Upper lobe of left lung (tissue), 6 donors: ENCODE results near the gene WLS. TPM values are rescaled to one million over a fixed set of nuclear protein-coding genes. Genes with fewer than 3 reads are reported as not detected.

ENCODE experiments used
- ATAC-seq, 2 donors: fragments of 200-7000 bp; cut with Tn5 transposase; one replicate each; pipeline ENCODE4 v1.9.1; 2022; ENCODE audit warnings: mild to moderate bottlenecking in 2 of 2, moderate library complexity in 2 of 2; ENCODE audit not compliant: low FRiP score in 2 of 2
- DNase-seq, 2 donors: peaks; one replicate each; pipeline ENCODE4 v3.0.0-alpha.2; 2019 to 2020
- H3K27ac ChIP-seq, 4 donors: fragments of 200-600 bp; sonication (generic); one replicate each; pipeline ENCODE4 v1.5.1; 2016 to 2019
- H3K27me3 ChIP-seq, 4 donors: fragments of 200-600 bp; sonication (generic); one replicate each; pipeline ENCODE4 v1.5.1; 2017 to 2019
- H3K36me3 ChIP-seq, 4 donors: fragments of 200-600 bp; sonication (generic); one replicate each; pipeline ENCODE4 v1.5.1; 2016 to 2019
- H3K4me1 ChIP-seq, 4 donors: fragments of 200-600 bp; sonication (generic); one replicate each; pipeline ENCODE4 v1.5.1; 2018 to 2019
- H3K4me3 ChIP-seq, 4 donors: fragments of 200-600 bp; sonication (generic); one replicate each; pipeline ENCODE4 v1.5.1; 2017 to 2019; ENCODE audit warnings: mild to moderate bottlenecking in 2 of 4, moderate library complexity in 1 of 4
- H3K9me3 ChIP-seq, 4 donors: fragments of 200-600 bp; sonication (generic); one replicate each; pipeline ENCODE4 v1.5.1; 2018 to 2019
- EP300 ChIP-seq, 4 donors: sonication (generic); formaldehyde crosslinking; IDR thresholded peaks; one replicate each; pipeline ENCODE4 v1.5.1; 2017; ENCODE audit warnings: antibody characterized with exemption in 4 of 4, control low read depth in 2 of 4
- POLR2A ChIP-seq, 4 donors: fragments of 450-650 bp; IDR thresholded peaks; one replicate each; pipeline ENCODE4 v1.5.1; 2016 to 2017; ENCODE audit warnings: antibody characterized with exemption in 4 of 4, mild to moderate bottlenecking in 2 of 4
- POLR2AphosphoS5 ChIP-seq, 2 donors: sonication (generic); formaldehyde crosslinking; IDR thresholded peaks; one replicate each; pipeline ENCODE4 v1.5.1; 2017; ENCODE audit warnings: antibody characterized with exemption in 2 of 2
- WGBS, 2 donors: methylation state at CpG; one replicate each; pipeline ENCODE4 v1.1.5; 2017 to 2018; 5-methylcytosine and 5-hydroxymethylcytosine counted together
- total RNA-seq, 6 donors: library from RNA; depleted of rRNA in 4 of 6; stranded (reverse); fragments of >200 nt in 4 of 6; gene quantifications; one replicate each; pipeline versions ENCODE4 v1.1.0 to v1.2.1, GENCODE V29; 2016 to 2021
- TF ChIP-seq, protein P1 (sequence below), 6 experiments: fragments of 450-650 bp in 4 of 6; fragments of 200-600 bp in 2 of 6; sonication (generic) in 2 of 6; IDR thresholded peaks; one replicate each; pipeline ENCODE4 v1.5.1; 2016 to 2019; ENCODE audit warnings: antibody characterized with exemption in 6 of 6
- donor health status: DM: no; HTN: no; CAD: no; lungs with moderate emphysema.
- donor health status: DM: no; HTN: yes; CAD: no; lungs with severe emphysema.

WLS gene
- total RNA-seq, 6 donors from 2014 or later: 33.5 to 113 (median 61.3) TPM

DNA sequence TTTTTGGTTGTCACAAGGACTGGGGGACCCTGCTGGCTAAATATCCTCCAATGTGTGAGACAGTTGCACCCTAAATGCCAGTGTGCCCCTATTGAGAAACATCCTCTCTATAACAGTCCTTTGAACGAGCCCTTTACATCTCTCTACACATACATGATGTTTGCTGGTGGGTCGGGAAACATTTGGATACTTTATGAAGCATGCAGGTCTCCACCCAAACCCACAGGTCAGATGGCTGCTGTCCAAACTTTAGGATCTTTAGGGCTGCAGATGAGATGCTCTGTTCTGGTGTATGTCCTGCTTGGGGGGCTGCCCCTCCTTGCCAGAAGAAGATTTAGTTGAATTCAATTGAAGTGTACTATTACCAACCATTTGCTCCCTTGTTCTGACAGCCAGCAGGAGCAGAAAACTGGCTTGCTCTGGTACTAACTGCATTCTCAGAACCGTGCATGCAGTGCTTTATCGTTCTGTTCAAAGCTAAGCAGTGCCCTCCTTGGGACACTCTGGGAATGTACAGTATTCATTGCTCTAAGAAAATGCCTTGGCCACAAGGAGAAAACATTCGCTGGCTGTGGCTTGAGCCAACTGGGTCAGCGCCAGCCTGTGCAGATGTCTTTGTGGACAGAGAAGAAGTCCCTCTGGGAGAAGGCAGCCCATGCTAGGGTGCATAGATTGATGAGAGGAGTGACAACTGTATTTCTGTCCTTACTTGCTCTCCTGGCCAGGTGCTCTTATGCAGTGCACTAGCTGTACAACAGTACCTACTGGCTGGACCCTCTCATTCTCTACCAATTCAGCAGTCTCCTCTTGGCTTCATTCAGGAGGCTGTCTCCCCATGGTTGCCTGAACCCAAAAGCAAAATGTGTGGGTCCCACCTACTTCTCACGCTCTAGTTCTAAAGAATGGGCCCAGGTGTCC lies 120.5 kb downstream of the WLS start:
- Histone ChIP-seq H3K27me3 (no peaks in the 10 kb centered on the region), H3K27ac (no peak overlapping the region)
- peak in 1 of 2 donors; percentile 25 for DNase-seq

GRCh38 chr1:68107771-68108170 lies 124.6 kb downstream of the WLS start:
- Histone ChIP-seq H3K9me3 (no peaks in the 10 kb centered on the region), H3K4me1 (peaks cover 0 to 7% (median under 1%) of the 10 kb centered on the region in 4 donors), H3K27ac (no peak overlapping the region), H3K36me3 (no peaks in the 10 kb centered on the region), H3K4me3 (no peak overlapping the region), H3K27me3 (no peaks in the 10 kb centered on the region)
- ATAC-seq (peak in 1 of 2 donors; percentile 36), DNase-seq (no peak)
- TF ChIP-seq EP300 (IDR thresholded peaks at IDR 0.05): no peak
- TF ChIP-seq POLR2A (IDR thresholded peaks at IDR 0.05): no peak
- TF ChIP-seq, protein P1, sequence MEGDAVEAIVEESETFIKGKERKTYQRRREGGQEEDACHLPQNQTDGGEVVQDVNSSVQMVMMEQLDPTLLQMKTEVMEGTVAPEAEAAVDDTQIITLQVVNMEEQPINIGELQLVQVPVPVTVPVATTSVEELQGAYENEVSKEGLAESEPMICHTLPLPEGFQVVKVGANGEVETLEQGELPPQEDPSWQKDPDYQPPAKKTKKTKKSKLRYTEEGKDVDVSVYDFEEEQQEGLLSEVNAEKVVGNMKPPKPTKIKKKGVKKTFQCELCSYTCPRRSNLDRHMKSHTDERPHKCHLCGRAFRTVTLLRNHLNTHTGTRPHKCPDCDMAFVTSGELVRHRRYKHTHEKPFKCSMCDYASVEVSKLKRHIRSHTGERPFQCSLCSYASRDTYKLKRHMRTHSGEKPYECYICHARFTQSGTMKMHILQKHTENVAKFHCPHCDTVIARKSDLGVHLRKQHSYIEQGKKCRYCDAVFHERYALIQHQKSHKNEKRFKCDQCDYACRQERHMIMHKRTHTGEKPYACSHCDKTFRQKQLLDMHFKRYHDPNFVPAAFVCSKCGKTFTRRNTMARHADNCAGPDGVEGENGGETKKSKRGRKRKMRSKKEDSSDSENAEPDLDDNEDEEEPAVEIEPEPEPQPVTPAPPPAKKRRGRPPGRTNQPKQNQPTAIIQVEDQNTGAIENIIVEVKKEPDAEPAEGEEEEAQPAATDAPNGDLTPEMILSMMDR (IDR thresholded peaks at IDR 0.05): no peak
- TF ChIP-seq POLR2AphosphoS5 (IDR thresholded peaks at IDR 0.05): no peak
- WGBS, 2 donors: 71 to 77% methylated on average over 7 to 8 of the region's 8 CpGs

More for the DNA sequence above, 120.5 kb downstream of the WLS start:
- WGBS, 2 donors: 39 to 40% methylated on average over 7 of the region's 7 CpGs
- Histone ChIP-seq H3K9me3 (no peaks in the 10 kb centered on the region), H3K36me3 (no peaks in the 10 kb centered on the region), H3K4me3 (no peak overlapping the region), H3K4me1 (peaks cover 0 to 7% (median 3%) of the 10 kb centered on the region in 4 donors)
- ATAC-seq: peak; percentile 68 to 80
- TF ChIP-seq EP300 (IDR thresholded peaks at IDR 0.05) (no peak), POLR2A (IDR thresholded peaks at IDR 0.05) (no peak), POLR2AphosphoS5 (IDR thresholded peaks at IDR 0.05) (no peak)
- TF ChIP-seq, protein P1 (IDR thresholded peaks at IDR 0.05): peak in 5 of 6 experiments; percentile 27 to 56 (median 35)

GRCh38 chr1:68103884-68104554 lies 128.3 kb downstream of the WLS start:
- H3K27ac ChIP-seq: no peak overlapping the region
- H3K4me1 ChIP-seq: no peaks in the 10 kb centered on the region
- ATAC-seq (no peak), DNase-seq (no peak)
- H3K4me3 ChIP-seq: no peak overlapping the region
- H3K27me3 ChIP-seq: no peaks in the 10 kb centered on the region
- no peaks in the 10 kb centered on the region for H3K9me3 ChIP-seq
- WGBS, 2 donors: 76 to 77% methylated on average over 5 of the region's 5 CpGs
- H3K36me3 ChIP-seq: no peaks in the 10 kb centered on the region
- TF ChIP-seq, protein P1 (IDR thresholded peaks at IDR 0.05): no peak
- TF ChIP-seq POLR2A (IDR thresholded peaks at IDR 0.05) (no peak), POLR2AphosphoS5 (IDR thresholded peaks at IDR 0.05) (no peak), EP300 (IDR thresholded peaks at IDR 0.05) (no peak)

DNA sequence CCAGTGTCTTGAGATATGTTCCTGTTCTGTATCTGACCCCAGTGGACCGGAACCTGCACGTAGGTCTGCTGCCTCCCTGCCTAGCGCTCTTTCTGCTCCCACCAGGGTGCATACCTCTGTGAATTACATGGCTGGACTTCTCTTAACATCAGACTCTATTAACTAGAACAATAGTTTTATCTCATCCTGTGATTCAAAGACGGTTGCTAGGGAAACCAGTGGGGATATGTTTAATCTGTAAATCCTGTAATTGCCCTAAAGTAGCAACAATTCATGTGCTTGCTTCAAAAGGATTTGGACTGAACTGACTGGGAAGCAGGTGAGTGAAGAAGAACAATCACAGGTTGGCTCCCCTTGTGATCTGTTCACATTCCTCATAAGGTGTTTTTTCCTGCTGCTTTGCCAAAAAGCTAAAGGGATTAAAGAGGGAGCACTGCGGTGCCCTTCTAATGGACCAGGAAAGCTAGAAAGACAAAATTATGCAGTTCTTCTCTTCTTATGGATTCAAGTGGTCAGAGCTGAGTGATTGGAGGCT lies 129.2 kb downstream of the WLS start:
- H3K27me3 ChIP-seq: no peaks in the 10 kb centered on the region
- H3K36me3 ChIP-seq: no peaks in the 10 kb centered on the region
- DNase-seq: no peak
- ATAC-seq: no peak
- 85 to 93% methylated on average over 5 of the region's 5 CpGs for WGBS, 2 donors
- no peak overlapping the region for H3K27ac ChIP-seq
- H3K4me1 ChIP-seq: no peaks in the 10 kb centered on the region
- no peak overlapping the region for H3K4me3 ChIP-seq
- H3K9me3 ChIP-seq: no peaks in the 10 kb centered on the region
- no peak for TF ChIP-seq POLR2A (IDR thresholded peaks at IDR 0.05)
- no peak for TF ChIP-seq POLR2AphosphoS5 (IDR thresholded peaks at IDR 0.05)
- TF ChIP-seq, protein P1 (IDR thresholded peaks at IDR 0.05): no peak
- no peak for TF ChIP-seq EP300 (IDR thresholded peaks at IDR 0.05)
